ENCODE data around the gene DHCR7.

Gene DHCR7

DNA sequence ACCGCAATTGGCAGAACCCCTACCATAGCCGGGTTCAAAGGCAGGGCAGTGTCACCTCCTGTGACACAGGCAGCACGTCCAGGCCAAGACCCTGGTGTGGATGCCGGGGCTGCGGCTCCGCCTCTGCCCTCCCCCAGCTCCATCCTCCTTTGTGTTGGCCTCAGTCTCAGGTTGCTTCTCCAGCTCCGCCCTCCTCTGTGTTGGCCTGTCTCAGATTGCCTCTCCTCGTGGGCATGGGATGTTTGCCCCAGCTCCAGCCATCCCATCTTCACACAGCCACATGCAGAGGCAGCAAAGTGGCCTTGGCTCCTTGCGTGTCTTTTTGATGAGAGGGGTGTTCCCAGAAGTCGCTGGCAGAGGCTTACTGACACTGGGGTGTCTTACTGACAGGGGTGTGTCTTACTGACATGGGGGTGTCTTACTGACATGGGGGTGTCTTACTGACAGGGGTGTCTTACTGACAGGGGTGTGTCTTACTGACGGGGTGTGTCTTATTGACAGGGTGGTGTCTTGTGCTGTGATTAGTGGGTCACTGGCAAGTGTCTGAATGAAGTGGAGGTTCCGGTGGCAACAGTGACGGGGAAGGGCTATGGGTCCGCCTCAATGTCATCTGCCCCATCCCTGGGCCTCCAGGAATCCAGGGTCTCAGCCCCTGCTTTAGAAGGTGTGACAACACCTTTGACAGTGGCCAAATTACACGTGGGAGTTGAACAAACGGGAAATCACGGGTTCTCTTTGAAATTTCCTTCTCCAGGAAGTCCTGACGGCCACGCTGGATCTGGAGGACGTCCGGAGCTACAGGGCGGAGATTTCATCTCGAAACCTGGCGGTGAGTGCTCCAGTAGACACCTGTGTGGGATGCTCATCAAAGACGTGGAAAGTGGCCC lies 29.7 kb upstream of the DHCR7 start:
- DNase-seq = no peak

DNA sequence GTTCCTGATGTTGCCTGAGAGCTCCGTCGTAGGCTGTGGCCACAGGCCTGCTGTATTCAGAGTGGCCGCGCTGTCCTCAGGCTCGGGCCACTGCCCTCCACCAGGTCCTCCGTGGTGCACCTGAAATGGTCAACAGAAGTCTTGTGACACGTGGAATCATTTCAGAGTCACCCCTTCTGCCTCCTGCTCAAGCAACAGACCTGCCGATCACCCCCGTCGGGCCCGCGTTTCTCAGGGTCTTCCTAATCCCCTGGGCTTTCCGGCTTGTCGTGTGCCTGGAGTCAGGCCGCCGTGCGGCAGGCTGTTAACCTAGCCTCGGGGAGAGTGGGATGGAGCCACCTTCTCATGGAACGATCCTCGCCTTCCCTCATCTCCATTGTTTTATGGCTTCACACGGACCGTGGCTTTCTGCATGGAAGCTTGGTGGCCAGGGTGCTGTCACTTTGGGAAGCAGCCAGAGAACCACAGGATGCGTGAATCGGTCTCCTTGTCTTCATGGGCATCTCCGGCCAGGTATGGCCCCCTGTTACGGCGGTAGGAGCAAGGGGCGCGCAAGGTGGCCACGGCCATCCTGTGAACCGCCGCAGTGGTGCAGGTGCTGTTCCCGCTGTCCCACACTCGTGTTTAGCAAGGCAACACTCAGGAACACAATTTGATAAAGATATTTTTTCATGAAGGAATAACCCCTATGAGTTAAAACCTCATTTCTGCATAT lies 28.9 kb upstream of the DHCR7 start:
- no peak for DNase-seq

DNA sequence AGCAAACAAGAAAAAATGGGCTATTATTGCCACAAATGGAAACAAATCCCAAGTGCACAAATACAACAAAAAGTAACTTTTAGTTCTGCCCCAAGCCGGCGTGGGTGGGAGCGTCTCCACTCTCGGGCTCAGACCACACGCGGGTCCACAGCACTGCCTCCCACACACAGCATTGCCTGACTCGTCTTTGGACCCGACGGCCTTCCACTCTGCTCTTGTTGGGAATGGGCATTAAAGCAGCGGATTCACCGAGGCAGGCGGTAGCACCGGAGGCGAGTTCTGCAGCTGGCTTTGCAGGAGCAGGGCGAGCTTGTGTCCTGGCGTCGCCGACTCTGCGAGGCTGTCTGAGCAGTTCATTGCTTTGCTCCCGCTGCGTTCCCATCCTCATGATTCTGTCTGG lies 27.8 kb upstream of the DHCR7 start:
- DNase-seq = no peak

DNA sequence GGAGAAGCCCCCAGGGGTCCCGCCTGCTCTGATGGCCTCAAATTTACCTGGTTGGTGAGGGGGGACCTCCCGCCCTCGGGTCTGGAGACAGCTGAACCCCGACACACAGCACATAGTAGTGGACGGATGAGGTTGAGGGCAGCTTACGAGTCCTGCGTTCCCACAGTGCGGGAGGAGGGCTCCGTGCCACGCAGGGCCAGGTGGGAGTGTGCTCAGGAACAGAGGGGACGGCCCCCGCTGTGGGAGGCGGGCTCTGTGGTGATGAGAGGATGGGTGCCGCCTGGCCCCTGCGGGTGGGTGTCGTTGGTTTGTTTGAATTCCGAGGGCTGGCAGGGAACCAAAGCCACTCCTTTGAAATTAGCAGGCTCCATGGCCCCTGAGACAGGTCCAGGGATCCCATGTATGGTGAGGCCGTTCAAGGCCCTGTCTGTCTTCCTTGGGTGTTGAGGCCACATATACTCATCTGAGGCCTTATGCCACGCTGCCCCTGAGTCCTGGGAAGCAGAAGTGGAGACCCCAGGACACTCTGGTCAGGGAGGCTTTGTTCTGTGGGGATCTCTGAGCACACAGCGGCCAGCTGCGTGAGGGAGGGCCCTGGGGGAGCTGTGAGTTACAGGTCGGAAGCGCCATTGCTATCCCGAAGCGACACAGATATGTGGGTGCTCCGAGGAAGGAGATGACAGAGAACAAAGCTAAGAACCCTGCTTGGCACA lies 26.7 kb upstream of the DHCR7 start:
- DNase-seq = no peak

DNA sequence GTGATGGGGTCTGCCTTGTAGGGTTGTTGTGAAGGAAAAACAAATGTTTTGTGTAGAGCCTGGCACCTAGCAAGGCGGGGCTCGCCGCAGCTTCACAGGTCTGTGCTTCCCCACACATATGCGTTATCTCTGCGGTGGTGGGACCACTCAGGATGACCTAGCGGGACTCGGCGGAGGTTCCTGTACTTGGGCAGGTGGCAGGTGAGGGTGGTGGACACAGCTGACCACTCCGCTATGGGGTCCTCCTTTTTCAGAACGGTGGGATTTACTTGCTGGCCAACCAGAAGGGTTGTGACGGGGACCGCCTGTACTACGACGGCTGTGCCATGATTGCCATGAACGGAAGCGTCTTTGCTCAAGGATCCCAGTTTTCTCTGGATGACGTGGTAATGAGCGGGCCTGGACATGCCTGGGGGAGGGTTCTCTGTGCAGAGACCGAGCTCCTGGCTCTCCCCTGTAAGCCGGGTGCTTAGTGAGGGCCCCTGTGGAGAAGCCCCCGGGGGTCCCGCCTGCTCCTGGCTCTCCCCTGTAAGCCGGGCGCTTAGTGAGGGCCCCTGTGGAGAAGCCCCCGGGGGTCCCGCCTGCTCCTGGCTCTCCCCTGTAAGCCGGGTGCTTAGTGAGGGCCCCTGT lies 26.1 kb upstream of the DHCR7 start:
- DNase-seq = no peak

DNA sequence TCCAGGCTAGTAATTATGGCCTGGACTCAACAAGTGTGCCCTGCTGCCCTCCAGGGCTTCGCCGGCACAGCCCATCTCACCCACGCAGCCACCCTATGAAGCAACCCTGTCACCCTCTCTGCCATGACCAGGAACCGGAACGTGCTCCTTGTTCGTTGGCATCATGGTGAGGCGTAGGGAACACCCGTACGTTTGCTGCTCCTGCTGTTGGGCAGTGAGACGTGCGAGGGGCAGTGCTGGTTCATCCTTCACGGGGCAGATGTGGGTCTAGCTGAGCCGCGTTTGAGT lies 25.5 kb upstream of the DHCR7 start:
- no peak for DNase-seq

DNA sequence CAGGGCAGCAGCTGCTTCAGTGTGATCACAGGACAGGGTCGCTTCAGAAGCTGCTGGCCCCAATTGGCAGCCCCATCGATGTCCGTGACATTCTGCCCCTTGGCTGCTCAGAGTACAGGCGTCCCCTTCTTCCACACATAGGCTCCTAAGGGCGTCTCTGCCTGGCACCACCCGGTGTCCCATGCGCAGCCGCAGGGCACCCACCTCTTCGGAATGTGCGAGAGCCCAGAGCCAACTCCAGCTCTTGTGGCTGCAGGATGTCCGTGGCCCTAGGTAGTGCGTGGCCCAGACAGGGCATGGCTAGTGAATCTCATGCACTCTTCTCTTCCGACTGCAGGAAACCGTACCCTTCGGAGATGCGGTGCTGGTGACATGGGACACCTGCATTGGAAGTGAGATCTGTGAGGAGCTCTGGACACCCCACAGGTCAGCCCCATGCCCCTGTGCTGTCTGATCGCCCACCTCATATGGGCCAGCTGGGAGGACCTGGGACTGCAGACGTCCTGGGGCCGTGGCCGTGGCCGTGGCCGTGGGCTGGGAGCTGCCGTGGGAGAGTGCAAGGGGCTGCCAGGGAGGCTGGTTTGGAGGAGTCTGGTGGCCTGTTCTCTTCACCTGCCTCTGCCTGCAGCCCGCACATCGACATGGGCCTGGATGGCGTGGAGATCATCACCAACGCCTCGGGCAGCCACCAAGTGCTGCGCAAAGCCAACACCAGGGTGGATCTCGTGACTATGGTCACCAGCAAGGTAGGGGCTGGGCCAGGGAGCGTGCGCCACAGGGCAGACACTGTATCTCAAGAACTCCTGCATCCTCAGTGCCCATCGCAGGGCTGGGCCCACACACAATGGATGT lies 25.0 kb upstream of the DHCR7 start:
- no peak for DNase-seq

DNA sequence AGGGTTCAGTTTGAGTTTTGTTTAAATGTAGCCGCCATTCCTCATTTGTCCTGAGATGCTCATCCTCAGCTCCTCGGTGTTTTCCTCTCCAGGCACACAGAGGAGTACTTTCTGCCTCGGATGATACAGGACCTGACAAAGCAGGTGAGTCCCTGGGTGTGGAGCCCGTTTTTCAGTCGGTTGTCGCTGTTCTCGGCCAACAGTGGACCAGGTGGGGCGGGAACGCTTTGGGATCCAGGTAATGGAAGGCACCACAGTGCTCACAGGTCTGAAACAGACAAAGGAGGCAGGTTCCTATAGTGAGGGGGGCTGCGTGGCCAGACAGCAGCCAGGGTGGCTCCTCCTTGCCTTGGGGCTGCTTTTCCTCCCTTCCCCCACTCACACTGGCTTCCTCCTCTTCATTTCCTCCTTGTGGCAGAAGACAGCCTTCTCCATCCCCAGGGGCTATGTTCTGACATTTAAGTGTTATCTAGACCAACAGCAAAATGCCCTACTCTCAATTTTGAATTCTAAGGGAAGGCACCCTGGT lies 24.2 kb upstream of the DHCR7 start:
- no peak for DNase-seq

DNA sequence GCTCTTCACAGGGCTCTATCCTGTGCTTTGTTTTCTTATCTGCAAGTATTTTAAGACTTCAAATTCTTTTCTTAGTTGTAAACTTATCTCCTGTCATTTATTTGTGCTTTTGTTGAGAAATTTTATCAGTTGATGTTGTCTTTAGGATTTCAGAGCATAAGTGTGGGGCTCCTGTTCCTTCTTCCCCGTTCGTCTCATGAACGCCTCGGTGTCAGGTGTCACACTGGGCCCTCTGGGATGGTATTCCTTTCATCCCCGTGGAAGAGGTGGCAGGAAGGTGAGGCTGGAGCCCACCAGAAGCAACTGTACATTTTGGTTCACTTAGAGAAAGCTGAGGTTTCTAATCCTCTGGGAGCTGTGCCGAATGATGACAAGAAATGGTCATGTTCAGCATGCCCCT lies 22.8 kb upstream of the DHCR7 start:
- DNase-seq = no peak

DNA sequence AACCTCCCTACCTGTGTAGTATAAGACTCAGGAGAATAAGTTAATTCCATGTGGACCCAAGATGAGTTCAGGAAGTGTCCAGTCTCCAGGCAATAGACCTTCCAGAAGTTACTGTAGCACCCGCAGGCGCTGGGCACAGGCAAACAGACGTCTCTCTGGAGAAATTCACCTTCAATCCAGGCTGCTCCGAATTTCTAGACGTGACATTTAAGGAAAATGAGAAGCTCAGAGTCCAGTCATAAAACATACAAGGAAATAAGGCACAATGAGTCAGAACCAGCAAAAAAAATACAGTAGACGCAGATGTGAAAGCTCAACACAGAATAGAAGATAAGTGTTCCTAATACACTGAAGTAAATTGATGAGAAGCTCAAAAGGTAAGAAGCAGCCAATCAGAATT lies 19.0 kb upstream of the DHCR7 start:
- DNase-seq = no peak

DNA sequence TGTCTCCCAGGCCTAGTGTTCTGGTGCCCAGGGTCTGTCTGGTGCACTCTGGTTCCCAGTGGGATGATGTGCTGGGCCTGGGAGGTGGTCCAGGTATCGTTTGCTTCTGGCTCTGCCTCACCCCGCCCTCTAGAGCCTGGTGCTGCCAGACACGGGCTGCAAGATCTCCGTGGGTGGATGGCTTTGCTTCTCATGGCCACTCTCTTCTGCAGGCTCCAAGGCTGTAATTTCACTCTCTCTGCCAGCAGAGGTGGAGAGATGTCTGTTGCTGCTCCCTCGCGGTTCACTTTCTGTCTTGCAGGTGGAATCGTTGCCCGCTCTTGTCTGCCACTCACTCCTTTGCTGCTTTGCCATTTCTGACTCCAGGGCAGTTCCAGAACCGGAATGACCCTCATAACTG lies 18.2 kb upstream of the DHCR7 start:
- no peak for DNase-seq

DNA sequence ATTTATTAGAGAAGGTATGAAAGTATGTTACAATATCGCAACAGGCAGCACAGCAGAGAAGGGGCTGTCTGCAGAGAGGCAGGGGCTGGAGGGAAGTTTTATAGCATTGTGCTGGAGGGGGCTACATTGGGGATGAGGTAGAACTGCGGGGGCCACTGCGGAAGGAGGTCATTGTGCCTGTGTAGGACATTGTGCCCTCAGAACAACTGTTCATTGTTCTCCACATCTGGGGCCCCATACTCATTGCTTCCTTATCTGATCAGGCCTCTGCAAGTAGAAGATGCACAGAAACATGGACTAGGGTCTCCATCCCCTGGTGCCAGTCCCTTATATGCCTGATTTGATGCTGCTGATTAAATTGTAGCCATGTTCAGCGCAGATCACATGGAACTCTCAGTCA lies 16.9 kb upstream of the DHCR7 start:
- no peak for DNase-seq

DNA sequence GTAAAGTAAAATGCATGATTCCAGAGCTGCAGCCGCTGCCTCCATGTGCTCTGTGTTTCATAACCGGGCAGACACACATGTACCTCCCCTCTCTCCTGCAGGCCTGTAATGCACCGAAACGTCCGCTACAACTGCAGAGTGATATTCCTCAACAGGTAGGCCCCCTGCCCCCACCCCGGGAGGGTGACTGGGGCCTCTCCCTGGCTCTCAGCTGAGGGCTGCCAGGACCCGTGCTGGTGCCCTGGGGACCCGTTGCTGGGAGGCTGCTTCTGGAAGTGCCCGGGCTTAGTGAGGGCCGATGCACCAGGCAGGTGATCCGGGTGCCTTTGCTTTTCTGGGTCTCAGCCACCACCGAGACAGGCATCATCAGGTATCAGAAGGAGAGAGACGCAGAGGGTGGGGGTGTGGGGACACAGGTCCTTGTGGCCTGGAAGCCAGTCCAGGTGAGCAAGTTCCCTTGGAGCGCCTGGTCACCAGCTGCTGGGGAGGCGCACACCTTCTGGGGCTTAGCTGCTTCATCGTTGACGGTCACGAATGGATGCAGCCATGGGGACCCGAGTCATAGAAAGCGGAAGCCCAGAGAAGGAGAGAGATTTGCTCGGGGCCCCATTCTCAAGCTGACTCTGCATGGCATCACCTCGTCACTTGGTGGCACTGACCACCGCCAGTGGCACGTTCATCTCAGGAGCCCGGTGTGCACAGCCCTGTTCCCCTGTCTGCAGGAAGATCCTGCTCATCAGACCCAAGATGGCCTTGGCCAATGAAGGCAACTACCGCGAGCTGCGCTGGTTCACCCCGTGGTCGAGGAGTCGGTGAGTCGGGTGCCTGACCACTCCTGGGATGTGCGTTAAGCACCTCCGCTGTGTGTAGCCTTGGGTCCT lies 15.4 kb upstream of the DHCR7 start:
- no peak for DNase-seq

DNA sequence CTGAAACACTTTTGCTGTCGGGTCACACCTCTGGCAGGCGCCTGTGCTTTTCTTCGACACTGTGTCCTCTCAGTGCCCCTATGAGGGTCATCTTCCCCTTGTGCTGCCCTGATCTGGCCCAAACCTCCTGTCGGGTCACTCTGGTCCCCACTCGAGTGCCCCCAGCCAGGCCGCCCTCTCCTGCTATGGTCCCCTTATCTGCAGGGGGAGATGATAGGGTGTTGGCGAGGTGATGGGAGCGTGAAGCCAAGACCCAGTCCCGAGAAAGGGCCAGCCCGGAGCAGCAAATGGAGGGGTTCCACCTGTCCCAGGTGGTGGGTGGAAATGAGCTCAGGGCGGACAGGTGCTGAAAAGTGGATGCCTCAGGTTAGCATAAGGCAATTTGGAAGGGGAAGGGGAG lies 14.5 kb upstream of the DHCR7 start:
- no peak for DNase-seq

DNA sequence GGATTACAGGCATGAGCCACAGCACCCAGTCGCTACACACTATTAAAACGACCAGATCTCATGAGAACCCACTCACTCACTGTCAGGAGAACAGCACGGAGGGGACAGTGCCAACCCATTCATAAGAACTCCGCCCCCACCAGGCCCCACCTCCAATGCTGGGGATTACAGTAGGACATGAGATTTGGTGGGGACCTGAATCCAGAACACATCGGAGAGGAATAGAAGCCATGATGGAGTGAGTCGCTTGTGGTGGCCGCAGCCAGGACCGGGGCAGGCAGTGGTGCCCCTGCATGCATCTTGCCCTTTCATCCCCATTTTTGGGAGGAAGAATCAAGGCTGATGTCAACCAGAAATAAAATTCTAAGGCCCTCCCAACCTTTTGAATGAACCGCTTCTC lies 13.5 kb upstream of the DHCR7 start:
- DNase-seq = no peak

DNA sequence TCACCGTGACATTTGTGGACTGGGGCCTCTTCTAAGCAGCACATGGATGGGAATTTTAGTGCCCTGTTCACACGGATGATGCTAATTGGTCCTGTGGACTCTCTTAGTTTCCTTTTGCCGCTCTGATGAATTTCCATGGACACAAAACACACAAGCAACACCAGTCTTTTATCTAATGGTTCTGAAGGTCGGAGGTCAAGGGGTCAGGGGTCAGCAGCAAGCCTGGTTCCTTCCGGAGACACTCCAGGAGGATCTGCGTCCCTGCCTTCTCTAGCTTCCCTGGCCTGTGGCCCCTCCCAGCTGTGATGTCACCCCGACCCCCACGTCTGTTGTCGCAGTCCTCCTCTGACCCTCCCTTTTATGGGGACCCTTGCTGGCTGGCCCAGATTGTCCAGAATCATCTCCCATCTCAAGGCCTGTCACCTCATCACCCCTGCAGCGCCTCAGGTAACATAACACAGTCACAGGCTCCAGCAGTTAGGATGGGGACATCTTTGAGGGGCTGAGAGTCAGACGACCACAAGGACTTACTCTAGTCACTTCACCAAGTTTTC lies 11.7 kb upstream of the DHCR7 start:
- DNase-seq = no peak

DNA sequence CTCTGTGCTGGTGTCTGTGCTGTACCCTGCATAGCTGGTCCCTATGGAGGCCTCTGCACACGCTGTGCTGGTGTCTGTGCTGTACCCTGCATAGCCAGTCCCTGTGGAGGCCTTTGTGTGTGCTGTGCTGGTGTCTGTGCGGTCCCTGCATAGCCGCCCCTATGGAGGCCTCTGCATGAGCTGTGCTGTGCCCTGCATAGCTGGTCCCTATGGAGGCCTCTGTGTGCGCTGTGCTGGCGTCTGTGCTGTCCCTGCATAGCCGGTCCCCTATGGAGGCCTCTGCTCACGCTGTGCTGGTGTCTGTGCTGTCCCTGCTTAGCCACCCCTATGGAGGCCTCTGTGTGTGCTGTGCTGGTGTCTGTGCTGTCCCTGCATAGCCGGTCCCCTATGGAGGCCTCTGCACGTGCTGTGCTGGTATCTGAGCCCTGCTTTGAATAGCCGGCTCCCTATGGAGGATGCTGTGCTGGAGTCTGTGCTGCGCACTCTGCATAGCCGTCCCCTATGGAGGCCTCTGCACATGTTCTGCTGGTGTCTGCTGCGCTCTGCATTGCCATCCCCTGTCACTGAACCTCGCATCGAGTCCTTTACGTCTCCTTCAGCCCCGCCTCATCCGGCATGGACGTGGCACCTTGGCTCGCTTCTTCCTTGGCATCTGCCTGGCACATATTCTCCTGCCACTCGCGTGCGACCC lies 11.0 kb upstream of the DHCR7 start:
- DNase-seq = no peak

DNA sequence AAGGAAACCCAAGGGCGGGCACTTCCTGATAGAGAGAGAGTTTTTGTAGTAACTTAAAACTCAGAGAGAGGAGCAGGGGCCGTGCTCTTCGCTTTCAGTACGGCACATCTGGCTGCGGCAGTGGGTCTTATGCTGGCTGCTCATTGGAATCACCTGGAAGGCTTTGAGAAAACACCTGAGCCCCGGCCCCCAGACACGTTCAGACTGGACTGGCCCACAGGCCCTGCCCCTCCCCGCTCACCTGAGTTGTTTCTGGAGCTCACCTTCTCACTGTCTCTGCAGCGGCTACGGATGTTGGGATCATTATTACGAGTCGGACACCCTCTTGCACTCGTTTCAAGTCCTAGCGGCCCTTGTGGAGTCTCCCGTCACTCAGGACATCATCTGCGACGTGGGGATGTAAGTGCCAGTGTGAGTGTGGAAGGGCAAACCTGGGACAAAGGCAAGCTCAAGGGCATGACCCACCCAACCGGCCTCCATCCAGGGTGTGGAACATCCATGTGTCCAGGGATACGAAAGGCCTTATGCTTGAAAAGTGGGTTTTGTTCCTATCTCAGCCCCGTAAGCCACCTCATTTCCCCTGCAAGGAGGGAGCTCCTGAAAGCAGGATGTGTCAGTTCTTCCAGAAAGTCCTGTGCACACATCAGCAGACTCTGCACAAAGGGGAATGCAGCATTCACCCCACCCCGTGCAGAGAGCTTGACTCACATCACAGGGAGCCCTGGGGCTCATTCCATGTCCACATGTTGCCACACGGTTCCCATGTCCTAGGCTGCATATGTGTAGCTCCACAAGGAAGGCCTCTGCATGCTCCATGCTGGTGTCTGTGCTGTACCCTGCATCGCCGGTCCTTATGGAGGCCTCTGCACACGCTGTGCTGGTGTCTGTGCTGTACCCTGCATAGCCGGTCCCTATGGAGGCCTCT lies 10.2 kb upstream of the DHCR7 start:
- no peak for DNase-seq

DNA sequence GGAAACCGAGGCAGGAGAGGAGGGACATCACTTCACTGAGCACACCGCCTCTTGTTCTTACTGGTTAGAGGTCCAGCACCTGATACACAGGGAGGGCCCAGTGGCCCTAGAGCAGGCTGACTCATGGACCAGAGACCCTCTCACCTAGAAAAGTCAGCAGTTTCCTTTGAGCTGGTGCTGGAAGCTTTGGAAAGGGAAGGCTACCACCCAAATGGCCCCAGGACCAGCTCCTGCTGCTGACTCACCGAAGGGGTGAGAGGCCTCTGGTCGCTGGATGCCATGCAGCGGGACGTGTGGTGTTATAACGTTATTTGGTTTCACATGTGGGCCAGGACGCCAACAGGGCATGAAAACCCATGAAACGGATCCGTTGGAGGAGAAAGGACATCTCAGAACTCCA lies 8.6 kb upstream of the DHCR7 start:
- no peak for DNase-seq

Measured in fibroblast of skin of abdomen (primary cell).